GM21619 (cell line): ENCODE measurements around the gene GRXCR2.
"Not testable (repeated sequence)": the region's sequence is repeated elsewhere in the genome, so short reads cannot be mapped to it uniquely, and the experiment has no call there.

Source experiments
- ATAC-seq: cut with Tn5 transposase; IDR thresholded peaks from one replicate; pipeline ENCODE4 v1.9.1; 2021; ENCODE audit not compliant: unreplicated experiment

The GRXCR2 gene

DNA sequence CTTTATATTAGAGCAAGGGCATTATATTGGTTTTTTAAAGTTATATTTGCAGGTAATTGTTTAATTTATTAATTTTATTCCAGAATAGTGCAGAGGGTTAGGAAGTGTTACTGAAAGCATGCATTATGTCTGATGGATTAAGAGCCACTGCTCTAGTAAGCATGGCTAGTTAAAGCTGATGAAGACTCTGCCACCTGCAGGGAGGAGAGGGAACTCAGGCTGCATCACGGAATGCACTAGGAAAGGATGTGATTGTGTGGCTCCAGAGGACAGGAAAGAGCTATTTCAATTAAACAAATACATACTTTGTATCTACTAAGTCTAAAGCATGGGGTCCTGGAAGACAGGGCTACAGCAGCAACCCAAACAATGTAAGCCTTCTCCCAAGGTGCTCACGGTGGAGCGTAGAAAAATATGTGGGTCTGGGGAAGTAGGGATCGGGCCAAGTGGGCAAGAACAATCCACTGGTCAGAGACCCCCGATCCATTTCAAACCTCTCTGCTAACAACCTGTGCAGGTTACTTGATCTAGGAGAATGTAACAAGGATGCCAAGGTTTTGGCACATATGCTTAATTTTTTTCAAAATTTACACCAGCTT, 15.3 kb upstream of the GRXCR2 start:
- ATAC-seq = peak; percentile 61

DNA sequence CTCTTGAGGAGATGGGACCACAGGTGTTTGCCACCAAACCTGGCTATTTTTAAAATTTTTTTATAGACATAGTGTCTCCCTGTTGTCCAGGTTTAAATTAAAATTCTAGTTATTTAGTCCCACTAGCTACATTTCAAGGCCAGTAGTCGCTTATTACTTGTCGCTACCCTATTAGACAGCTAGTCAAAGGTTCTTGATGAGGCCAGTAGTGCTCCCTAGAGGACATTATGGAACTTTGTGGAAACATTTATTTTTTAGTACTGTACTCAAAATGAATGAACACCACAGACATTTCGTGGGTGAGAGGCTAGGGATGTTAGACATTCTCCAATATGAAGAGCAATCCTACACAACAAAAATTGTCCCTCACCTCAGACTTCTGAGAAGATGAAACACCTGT, 14.4 kb upstream of the GRXCR2 start:
- no peak for ATAC-seq

DNA sequence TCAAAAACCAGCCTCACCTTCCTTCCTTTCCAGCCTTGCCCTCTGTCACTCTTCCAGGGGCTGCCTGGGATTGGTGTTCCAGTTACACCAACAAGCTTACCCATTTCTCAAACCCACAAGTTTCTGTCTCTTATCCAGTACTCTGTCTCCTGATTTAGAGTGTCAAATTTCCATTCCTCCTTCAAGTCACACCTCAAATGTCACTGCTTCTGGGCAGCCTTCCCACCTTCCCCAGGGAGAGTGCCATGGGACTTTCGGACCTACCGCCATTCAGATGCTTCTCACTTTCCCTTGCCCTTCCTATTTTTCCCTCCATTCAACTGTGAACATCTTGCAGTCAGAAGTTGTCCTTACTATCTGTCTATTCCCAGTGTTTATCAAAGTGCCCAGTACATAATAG, 2.0 kb upstream of the GRXCR2 start:
- no peak for ATAC-seq

DNA sequence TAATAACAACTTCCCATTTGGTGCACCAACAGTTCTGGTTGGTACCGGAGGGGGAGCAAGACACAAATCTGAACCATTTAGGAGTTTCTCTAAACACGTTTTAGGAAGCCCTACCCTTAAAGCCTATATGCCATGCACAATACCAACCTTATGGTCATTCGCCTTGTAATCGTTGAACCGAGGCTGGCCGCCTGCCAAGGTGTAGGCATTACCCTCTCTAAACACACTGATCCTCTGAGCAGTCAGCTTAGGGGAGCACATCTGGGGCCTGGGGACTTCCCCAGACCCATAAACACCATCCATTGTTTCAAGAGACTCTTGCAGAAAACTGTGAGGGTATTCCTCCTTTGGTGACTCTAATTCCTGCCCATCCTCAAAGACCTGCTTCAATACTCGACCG, 328 bp downstream of the GRXCR2 start:
- ATAC-seq = no peak

DNA sequence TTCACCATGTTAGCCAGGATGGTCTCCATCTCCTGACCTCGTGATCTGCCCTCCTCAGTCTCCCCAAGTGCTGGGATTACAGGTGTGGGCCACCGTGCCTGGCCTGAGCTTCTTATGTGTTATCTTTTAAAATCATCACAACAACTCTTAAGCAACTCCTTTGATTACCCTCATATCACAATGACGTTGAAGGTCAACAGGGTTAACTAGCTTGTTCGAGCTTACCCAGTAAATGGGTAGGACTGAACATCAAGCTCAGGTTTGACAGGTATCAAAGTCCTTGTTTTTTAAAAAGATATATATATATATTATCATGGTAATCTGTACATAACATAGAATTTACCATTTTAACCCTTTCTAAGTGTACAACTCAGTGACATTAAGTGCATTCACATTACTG, 3.1 kb downstream of the GRXCR2 start:
- no peak for ATAC-seq

DNA sequence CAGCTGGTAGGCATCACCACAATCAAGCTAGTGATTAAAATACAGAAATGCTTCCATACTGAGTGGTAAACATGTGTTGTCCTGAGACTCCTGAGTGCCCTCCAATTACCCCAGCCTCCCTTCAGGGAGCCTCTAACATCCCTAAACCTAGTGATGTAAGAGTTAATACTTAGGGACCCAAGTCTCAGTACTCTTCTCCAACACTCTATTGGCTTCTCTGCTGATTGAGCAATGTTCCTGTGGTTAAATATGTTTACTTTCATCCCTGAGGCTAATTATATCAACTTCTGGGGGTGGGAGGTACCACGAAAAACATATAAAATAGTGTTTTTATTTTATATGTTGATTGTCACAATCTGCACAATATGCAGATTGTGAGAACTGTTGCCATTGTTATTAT, 5.0 kb downstream of the GRXCR2 start:
- ATAC-seq = no peak

DNA sequence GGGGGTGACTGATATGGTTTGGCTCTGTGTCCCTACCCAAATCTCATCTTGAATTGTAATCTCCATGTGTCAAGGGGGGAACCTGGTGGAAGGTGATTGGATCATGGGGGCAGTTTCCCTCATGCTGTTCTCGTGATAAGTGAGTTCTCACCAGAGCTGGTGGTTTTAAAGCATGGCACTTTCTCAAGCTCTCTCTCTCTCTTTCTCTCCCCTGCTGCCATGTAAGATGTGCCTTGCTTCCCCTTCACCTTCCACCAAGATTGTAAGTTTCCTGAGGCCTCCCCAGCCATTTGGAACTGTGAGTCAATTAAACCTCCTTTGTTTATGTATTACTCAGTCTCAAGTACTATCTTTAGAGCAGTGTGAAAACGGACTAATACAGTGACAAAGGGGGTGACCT, 8.4 kb downstream of the GRXCR2 start:
- not testable (repeated sequence) for ATAC-seq

DNA sequence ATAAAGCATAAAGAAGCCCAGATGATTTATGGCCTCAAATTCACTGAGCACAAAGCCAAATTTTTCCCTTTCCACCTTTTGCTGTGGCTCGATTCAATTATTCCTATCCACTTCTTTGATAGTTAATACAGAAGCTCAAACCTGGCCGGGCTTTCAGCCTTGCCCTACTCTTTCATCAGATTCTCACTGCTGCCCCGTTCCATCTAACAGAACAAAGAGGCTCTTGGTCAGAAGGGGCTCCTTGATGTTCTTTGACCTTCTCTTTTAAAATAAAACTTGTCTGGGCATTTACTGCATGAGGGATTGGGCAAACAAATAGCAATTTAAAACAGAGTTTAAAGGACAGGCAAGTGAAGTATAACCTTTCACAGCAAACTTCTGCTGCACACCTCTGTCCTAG, 9.8 kb downstream of the GRXCR2 start:
- ATAC-seq = no peak

DNA sequence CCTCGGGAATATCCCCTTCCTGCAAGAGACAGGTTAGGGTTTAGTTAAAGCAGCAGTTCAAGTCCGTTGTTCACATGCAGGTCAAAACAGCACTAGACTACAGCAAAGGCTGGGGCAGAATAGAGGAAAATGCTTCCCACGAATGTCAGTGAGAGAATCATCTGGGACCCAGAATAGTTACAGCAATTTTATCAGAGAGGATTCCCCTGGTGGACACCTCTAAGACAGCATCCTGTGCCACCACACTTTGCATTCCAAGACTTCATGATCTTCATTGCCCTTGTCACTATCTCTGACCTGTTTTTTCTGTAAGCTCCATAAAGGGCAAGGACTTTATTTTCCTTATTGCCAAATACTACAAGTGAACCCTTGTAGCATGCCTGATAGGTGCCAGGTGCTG, 12.9 kb downstream of the GRXCR2 start:
- ATAC-seq = no peak

DNA sequence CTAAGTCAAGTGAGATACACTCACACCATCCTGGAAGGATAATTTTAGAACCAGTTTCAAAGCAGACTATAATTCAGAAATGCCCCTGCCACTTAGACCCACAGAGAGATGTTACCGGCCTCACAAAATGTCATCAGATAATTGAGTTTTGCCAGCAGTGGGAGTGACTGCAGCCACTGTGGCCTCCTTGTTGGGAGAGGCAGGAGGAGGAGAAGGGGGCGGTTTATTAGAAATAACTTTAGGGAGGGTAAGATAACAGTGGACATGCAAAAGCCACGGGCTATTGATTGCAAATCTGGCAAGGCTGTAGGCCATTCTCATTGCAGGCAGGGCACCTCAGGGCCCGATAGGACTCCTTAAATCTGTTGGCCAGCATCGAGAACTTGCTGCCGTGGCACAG, 13.4 kb downstream of the GRXCR2 start:
- no peak for ATAC-seq

DNA sequence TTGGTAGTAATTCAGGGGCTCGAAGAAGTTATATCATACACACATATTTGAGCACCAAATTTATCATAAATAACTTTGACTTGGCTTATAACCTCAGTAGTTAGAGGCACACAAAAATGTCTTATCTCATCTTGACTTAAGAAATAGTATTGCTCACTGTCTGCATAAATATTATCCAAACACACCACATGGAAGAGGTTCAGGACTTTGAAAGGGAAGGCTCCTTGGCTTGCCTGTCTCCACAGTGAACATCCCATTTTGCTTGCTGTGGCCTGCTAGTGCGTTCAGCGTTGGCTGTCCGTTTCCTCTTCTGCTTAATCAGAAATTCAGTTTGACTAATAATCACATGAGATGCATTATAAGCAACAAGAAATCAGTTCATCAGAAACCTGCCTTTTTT, 13.9 kb downstream of the GRXCR2 start:
- no peak for ATAC-seq

DNA sequence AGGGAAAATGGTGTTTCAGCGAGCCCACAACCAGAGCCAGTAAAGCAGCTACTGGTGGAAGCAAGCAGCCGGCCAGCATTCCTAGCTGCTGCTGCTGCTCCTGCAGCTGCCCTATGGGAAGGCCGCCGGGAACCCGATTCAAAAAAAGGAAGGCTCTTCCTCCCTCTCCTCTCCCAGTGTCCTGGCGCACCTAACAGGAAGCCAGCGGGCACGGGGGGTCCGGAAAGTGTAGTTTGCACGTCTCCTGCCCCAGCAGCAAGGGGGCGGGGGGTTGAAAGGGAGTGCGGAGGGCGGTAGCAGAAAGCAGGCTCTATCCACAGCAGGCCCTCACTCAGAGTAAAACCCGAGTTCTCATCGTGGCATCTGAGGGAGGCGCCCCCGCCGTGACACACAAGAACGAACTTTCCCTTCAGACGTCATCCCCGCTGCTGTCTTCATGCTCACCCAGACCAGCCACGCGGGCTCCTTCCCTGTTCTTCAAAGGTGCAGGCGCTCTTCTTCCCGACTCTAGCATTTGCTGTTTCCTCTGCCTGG, 16.5 kb downstream of the GRXCR2 start:
- no peak for ATAC-seq

DNA sequence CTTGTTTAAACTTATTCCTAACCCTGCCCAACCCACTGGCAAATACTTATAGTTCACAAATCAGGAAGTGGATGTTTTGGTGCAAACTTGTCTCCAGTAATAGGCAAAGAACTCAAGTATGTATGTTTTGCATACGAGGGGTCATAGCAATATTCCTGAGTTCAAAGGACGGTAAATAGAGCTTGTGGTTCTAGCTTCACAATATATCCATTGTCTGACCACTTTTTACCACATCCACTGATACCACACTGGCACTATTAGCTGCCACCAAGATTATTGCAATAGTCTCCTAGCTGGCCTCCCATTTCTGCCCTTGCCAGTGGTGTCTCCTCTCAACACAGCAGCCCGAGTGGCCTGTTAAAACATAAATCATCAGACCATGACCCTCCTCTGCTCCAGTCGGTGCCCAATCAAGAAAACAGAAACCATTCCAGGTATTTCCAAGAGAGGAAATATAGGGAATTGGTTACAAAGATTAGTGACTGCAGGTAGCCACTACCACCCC, 17.0 kb downstream of the GRXCR2 start:
- ATAC-seq = no peak

DNA sequence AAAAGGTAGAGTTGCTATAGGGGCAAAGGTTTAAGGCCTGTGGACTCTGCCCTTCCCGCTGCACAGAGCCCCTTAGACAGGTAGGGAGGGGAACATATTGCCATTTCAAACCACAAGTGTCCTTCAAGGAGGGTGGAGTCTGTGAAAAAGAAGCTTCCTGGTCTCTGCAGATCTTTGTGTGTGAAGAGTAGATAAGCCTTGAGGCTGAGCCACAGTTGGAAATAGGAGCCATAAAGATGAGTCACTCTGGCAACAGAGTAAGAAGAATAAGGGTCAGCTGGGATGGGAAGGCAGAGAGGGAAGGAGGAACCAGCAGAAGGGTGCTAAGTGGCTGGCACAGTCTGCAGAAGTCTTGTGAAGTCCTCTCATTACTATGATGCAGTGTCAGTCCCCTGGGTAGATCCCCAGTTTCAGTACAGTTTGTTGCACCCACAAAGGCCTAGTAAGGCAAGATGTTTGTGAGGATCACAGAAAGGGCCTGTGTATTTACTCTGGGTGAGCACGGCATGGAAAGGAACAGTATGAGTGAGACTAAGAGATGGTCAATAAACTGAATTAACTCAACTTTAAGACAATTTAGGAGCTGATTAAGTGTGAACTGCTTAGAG, 18.1 kb downstream of the GRXCR2 start:
- no peak for ATAC-seq

DNA sequence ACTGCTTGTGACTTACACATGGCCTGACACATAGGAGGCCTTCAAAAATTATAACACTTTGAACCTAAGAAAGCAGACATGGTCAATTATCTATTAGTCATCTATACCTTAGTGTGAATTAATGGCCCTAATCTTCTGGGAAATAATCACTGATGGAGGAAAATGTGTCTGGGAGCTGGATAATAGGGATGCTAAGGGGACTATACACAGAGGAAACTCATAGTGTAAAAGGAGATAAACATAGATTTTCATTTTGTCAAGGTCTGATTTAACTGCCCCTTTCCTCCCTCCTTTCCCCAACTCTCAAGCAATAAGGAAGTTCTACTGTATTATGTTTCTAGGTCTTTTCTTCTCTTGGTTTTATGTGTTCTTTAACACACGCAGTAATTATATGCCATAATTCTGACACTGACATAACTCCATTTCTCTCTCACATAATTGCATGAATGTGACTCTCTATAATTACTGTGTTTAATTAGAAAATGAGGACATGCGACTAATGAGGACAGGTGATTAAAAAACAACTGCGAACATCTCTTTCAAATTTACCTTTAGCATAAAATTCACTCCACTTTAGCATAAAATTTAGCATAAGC, 18.9 kb downstream of the GRXCR2 start:
- no peak for ATAC-seq

DNA sequence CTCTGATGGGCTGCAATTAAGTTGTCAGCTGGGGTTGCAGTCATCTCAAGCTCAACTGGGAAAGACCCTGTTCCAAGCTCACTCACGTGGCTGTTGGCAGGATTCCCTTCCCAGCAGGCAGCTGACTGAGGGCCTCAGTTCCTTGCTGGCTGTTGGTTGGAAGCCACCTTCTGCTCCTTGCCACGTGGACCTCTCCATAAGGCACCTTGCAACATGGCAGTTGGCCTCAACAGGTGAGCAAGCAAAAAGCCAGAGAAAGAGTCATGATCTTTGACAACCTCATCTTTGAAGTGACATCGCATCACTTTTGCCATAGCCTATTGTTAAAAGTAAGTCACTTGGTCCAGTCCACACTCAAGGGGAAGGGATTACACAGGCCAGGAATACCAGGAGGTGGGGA, 19.8 kb downstream of the GRXCR2 start:
- ATAC-seq = no peak

DNA sequence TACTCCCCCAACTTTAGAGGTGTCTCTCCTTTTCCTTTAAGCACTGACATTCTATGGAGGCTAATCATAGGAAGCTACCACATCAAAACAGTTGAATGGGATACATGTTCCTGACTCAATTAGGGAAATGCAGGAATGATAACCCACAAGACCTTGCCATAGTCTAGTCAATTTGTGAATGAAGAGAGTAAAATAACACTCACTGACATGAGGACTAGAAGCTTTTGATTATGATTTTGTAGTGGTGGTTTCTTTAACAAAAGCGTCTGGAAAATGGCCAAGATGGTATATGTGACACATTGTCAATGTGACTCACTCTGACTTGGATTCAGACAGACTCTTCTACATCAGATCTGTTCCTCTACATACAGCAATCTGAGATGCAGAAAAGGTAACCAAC, 24.0 kb downstream of the GRXCR2 start:
- no peak for ATAC-seq

DNA sequence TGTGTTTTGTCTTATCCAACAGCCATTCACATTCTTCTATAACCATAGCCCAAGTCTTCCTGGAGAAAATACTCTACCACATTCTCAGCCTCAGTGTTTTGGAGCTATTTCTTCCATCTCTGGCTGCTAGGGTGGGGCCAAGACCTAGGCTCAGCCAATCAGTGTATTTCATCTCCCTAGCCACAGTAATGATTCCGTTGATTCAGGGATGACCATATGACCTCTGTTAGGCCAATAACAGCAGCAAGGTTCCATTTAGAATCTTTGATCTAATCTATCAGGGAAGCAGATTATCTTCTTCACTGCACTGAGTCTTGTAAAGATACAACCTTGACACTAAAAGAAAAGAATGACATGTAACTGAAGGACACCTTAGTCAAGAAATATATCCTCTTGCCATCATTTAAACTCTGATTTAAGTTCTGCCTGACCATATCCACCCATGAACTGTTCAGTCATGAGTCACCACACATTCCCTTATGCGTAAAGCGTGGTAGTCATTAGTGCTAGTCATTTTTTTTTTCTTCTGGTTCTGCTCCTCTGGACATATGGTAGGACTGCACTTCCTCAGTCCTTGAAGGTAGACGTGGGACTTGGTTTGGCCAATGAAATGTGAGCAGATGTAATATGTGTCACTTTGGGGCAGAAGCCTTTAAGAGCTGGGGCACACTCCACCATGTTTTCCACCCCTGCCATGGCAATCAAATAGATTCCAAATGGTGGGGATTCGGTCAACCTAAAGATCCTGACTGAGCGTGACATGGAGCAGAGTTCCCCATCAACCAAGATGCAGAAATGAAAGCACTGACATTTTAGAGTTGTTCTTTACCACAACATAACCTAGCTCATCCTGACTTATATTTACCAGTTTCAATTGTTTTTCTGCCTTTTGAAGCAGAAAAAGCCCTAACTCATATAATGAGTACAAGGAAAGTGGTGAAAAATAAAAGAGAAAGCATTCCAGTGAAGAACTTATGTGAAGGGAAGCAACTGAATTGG, 25.0 kb downstream of the GRXCR2 start:
- ATAC-seq = no peak

DNA sequence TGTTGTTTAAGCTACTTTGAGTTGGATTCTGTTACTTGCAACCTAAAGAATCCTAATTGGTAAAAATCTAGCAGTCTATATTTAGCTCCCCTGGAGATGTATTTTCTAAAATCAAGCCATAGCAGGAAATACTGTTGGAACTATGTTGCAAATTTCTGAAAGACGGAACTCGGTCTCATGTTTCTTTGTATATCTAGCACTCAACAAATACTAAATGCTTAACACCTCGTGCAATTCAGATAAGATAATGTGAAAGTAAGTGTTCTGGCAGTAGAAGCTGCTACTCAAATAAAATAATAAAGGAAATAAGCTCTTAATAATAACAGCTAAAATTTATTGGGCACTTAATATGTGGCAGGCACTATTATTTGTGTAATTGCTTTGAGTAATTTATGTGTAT, 26.7 kb downstream of the GRXCR2 start:
- ATAC-seq = no peak

DNA sequence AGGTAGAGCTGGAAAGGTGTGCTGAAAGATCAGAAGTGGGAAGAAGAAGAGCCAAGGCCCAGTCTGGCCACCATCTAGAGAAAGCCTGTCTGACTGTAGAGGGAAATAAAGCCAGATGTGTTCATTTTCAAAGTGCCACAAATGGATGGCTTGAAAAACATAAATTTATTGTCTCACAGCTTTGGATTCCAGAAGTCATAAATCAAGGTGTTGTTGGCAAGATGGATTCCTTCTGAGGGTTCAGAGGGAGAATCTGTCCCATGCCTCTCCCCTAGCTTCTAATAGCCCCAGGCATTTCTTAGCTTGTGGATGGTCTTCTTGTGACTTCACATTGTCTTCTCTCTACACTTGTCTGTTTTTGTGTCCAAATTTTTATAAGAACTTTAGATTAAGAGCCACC, 31.5 kb downstream of the GRXCR2 start:
- no peak for ATAC-seq

DNA sequence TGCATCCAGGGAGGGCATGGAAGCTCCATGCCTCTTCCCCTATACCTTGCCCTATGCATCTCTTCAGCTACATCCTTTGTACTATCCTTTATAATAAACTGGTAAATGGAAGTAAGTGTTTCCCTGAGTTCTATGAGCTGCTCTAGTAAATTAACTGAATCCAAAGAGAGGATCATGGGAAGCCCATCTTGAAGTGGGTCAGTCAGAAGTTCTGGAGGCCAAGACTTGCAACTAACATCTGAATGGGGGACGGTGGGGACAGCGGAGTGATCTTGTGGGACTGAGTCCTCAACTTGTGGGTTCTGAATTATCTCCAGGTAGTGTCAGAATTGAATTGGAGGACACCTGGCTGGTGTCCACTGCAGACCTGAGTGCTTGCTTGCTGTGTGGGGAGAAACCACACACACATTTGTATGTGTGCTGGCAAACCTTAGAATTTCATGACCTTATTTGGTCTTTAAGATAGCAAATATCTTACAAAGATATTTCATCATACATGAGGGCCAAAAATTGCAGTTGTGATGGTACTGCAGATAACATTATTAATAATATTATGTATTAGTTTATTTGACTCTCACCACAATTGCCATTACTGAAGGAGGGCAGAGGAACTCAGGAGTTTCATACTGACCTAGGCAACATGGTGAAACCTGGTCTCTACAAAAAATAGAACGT, 32.2 kb downstream of the GRXCR2 start:
- no peak for ATAC-seq
